Liver (tissue), 9 donors: Measurements from ENCODE around the gene ABL1. TPM values are rescaled to one million over a fixed set of nuclear protein-coding genes. Genes with fewer than 3 reads are reported as not detected.

ENCODE experiments used
- DNase-seq: peaks from one replicate; pipeline ENCODE4 v3.0.0-alpha.2; 2017; ENCODE audit warnings: low spot score
- H3K27ac ChIP-seq, 2 donors: one replicate each; pipeline ENCODE4 v1.7.0; 2013; ENCODE audit warnings: inconsistent platforms in 2 of 2, low read length in 2 of 2, control low read depth in 1 of 2, low read depth in 1 of 2, mild to moderate bottlenecking in 1 of 2
- H3K27me3 ChIP-seq, 4 donors: one replicate each; pipeline versions ENCODE4 v1.6.1 to v1.7.0; 2013; ENCODE audit warnings: low read length in 3 of 4, inconsistent platforms in 1 of 4, mild to moderate bottlenecking in 1 of 4, moderate library complexity in 1 of 4; ENCODE audit not compliant: control insufficient read depth in 4 of 4, insufficient read depth in 4 of 4
- H3K36me3 ChIP-seq, 4 donors: one replicate each; pipeline versions ENCODE4 v1.6.1 to v1.7.0; 2013; ENCODE audit warnings: low read length in 3 of 4, mild to moderate bottlenecking in 3 of 4, low read depth in 1 of 4, moderate library complexity in 1 of 4; ENCODE audit not compliant: control insufficient read depth in 4 of 4, insufficient read depth in 3 of 4
- H3K4me1 ChIP-seq, 4 donors: one replicate each; pipeline versions ENCODE4 v1.6.1 to v1.7.0; 2013; ENCODE audit warnings: low read length in 3 of 4, mild to moderate bottlenecking in 3 of 4, moderate library complexity in 1 of 4; ENCODE audit not compliant: control insufficient read depth in 4 of 4, insufficient read depth in 4 of 4
- H3K4me3 ChIP-seq, 3 donors: one replicate each; pipeline versions ENCODE4 v1.6.1 to v1.7.0; 2013; ENCODE audit warnings: low read length in 3 of 3, control low read depth in 1 of 3, low read depth in 1 of 3, mild to moderate bottlenecking in 1 of 3
- H3K9ac ChIP-seq, 2 donors: one replicate each; pipeline ENCODE4 v1.7.0; 2013; ENCODE audit warnings: low read length in 2 of 2, mild to moderate bottlenecking in 2 of 2, moderate library complexity in 2 of 2, control low read depth in 1 of 2, low read depth in 1 of 2
- H3K9me3 ChIP-seq, 4 donors: one replicate each; pipeline versions ENCODE4 v1.6.1 to v1.7.0; 2013; ENCODE audit warnings: low read length in 3 of 4; ENCODE audit not compliant: control insufficient read depth in 4 of 4
- ATF3 ChIP-seq: IDR thresholded peaks from 2 replicates; pipeline ENCODE4 v1.6.1; 2016; ENCODE audit warnings: antibody characterized with exemption
- EGR1 ChIP-seq, 2 donors: IDR thresholded peaks; 2 replicates each; pipeline ENCODE4 v1.6.1; 2016 to 2018; ENCODE audit warnings: antibody characterized with exemption in 2 of 2, low read depth in 2 of 2
- GABPA ChIP-seq, 2 donors: IDR thresholded peaks in 1 of 2; conservative IDR thresholded peaks in 1 of 2; 2 replicates each; pipeline ENCODE4 v1.6.1; 2016; ENCODE audit warnings: antibody characterized with exemption in 2 of 2, mild to moderate bottlenecking in 1 of 2, moderate library complexity in 1 of 2
- HNF4G ChIP-seq: IDR thresholded peaks from 2 replicates; pipeline ENCODE4 v1.6.1; 2016; ENCODE audit warnings: antibody characterized with exemption
- MAX ChIP-seq: IDR thresholded peaks from 2 replicates; pipeline ENCODE4 v1.6.1; 2016; ENCODE audit warnings: antibody characterized with exemption
- RAD21 ChIP-seq, 2 donors: IDR thresholded peaks; 2 replicates each; pipeline ENCODE4 v1.6.1; 2016; ENCODE audit warnings: antibody characterized with exemption in 2 of 2, mild to moderate bottlenecking in 2 of 2
- RXRA ChIP-seq, 2 donors: IDR thresholded peaks; 2 replicates each; pipeline ENCODE4 v1.6.1; 2017 to 2018; ENCODE audit warnings: antibody characterized with exemption in 2 of 2, mild to moderate bottlenecking in 1 of 2
- TAF1 ChIP-seq: conservative IDR thresholded peaks from 2 replicates; pipeline ENCODE4 v1.6.1; 2016; ENCODE audit warnings: antibody characterized with exemption, mild to moderate bottlenecking
- WGBS: extraction: QIAGEN DNeasy Blood & Tissue Kit; methylation state at CpG from one replicate; pipeline ENCODE4 v1.1.7; 2013; 5-methylcytosine and 5-hydroxymethylcytosine counted together
- polyA plus RNA-seq, 2 donors: library from polyadenylated mRNA; stranded (reverse) in 1 of 2; unstranded in 1 of 2; fragments of 200-250 nt in 1 of 2; fragments of >200 nt in 1 of 2; fragmentation: Nextera tagmentation in 1 of 2; extraction: Ambion mirVana in 1 of 2; gene quantifications; one replicate each; pipeline versions ENCODE4 v1.2.1 to v1.2.3, GENCODE V29; 2013 to 2015
- total RNA-seq, 2 donors: library from RNA; depleted of rRNA; stranded (reverse); fragments of >200 nt; gene quantifications; one replicate each; pipeline ENCODE4 v1.2.3, GENCODE V29; 2014
- TF ChIP-seq, protein P1 (sequence below): IDR thresholded peaks from 2 replicates; pipeline ENCODE4 v1.6.1; 2016; ENCODE audit warnings: antibody characterized with exemption
- TF ChIP-seq, protein P2 (sequence below): IDR thresholded peaks from 2 replicates; pipeline ENCODE4 v1.6.1; 2016; ENCODE audit warnings: antibody characterized with exemption, mild to moderate bottlenecking
- donor health status: healthy.
- donor health status: healthy.
- donor health status: healthy.
- donor health status: healthy.
- donor health status: healthy.

The ABL1 gene
- total and polyA plus RNA-seq, 4 donors: 4.2 to 14.2 (median 10.9) TPM

DNA sequence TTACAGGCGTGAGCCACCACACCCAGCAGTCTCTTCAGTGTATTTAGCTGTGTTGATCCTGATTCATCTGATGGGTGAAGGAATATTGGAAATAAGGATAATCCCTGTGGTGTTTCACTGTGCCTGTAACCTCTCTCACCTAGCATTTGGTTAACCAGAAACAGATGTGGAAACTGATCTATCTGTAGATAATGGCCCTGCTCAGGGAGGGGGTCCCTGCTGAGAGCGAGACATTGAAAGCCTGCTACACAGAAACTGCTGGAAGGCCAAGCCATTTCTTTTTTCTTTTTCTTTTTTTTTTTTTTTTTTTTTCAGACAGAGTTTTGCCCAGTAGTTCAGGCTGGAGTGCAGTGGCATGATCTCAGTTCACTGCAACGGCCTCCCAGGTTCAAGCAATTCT is 33.2 kb downstream of the ABL1 start:
- Histone ChIP-seq H3K36me3 (peaks cover 0 to 8% (median 2%) of the 10 kb centered on the region in 4 donors), H3K27me3 (no peaks in the 10 kb centered on the region), H3K27ac (no peak overlapping the region), H3K9me3 (no peaks in the 10 kb centered on the region), H3K9ac (no peak overlapping the region), H3K4me1 (peaks cover 2 to 17% (median 11%) of the 10 kb centered on the region in 4 donors), H3K4me3 (no peak overlapping the region)
- TF ChIP-seq HNF4G (no peak), RXRA (IDR thresholded peaks at IDR 0.05) (no peak), GABPA (IDR thresholded peaks at IDR 0.05 in 1 of 2, conservative IDR thresholded peaks at IDR 0.05 in 1 of 2) (no peak), RAD21 (IDR thresholded peaks at IDR 0.05) (no peak), EGR1 (IDR thresholded peaks at IDR 0.05; ENCODE audit: low read depth in 2 of 2) (no peak), ATF3 (no peak), TAF1 (no peak)
- TF ChIP-seq, protein P1, sequence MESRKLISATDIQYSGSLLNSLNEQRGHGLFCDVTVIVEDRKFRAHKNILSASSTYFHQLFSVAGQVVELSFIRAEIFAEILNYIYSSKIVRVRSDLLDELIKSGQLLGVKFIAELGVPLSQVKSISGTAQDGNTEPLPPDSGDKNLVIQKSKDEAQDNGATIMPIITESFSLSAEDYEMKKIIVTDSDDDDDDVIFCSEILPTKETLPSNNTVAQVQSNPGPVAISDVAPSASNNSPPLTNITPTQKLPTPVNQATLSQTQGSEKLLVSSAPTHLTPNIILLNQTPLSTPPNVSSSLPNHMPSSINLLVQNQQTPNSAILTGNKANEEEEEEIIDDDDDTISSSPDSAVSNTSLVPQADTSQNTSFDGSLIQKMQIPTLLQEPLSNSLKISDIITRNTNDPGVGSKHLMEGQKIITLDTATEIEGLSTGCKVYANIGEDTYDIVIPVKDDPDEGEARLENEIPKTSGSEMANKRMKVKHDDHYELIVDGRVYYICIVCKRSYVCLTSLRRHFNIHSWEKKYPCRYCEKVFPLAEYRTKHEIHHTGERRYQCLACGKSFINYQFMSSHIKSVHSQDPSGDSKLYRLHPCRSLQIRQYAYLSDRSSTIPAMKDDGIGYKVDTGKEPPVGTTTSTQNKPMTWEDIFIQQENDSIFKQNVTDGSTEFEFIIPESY: no peak
- WGBS: 94% methylated on average over 3 of the region's 3 CpGs
- DNase-seq: no peak

- TF ChIP-seq HNF4G (no peak), TAF1 (no peak), EGR1 (IDR thresholded peaks at IDR 0.05; ENCODE audit: low read depth in 2 of 2) (no peak), MAX (no peak), RXRA (IDR thresholded peaks at IDR 0.05) (no peak)
- TF ChIP-seq, protein P2, sequence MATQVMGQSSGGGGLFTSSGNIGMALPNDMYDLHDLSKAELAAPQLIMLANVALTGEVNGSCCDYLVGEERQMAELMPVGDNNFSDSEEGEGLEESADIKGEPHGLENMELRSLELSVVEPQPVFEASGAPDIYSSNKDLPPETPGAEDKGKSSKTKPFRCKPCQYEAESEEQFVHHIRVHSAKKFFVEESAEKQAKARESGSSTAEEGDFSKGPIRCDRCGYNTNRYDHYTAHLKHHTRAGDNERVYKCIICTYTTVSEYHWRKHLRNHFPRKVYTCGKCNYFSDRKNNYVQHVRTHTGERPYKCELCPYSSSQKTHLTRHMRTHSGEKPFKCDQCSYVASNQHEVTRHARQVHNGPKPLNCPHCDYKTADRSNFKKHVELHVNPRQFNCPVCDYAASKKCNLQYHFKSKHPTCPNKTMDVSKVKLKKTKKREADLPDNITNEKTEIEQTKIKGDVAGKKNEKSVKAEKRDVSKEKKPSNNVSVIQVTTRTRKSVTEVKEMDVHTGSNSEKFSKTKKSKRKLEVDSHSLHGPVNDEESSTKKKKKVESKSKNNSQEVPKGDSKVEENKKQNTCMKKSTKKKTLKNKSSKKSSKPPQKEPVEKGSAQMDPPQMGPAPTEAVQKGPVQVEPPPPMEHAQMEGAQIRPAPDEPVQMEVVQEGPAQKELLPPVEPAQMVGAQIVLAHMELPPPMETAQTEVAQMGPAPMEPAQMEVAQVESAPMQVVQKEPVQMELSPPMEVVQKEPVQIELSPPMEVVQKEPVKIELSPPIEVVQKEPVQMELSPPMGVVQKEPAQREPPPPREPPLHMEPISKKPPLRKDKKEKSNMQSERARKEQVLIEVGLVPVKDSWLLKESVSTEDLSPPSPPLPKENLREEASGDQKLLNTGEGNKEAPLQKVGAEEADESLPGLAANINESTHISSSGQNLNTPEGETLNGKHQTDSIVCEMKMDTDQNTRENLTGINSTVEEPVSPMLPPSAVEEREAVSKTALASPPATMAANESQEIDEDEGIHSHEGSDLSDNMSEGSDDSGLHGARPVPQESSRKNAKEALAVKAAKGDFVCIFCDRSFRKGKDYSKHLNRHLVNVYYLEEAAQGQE: no peak
- WGBS: 80% methylated on average over 8 of the region's 8 CpGs
- Histone ChIP-seq H3K4me1 (peaks cover 6 to 21% (median 21%) of the 10 kb centered on the region in 4 donors), H3K27ac (no peak overlapping the region), H3K36me3 (peaks cover 0 to 13% (median 3%) of the 10 kb centered on the region in 4 donors), H3K9ac (no peak overlapping the region), H3K27me3 (no peaks in the 10 kb centered on the region), H3K4me3 (no peak overlapping the region), H3K9me3 (no peaks in the 10 kb centered on the region)
- no peak for DNase-seq
Measured at GRCh38 chr9:130869250-130869649, 34.2 kb downstream of the ABL1 start.
